Measurements from ENCODE around the gene RAB8A. TPM values are rescaled to one million over a fixed set of nuclear protein-coding genes. Genes with fewer than 3 reads are reported as not detected.

RAB8A gene
- total RNA-seq, 1 experiment from 2014 or later: 103 TPM

GRCh38 chr19:16157601-16158000 is 45.9 kb downstream of the RAB8A start:
- Histone ChIP-seq H4K20me1 (ENCODE audit: control insufficient read depth, insufficient read depth, insufficient read length) (no peaks in the 10 kb centered on the region), H2AK5ac (ENCODE audit: insufficient read length, low read length) (no peak overlapping the region), H2BK12ac (ENCODE audit: insufficient read length, low read depth, low read length) (no peak overlapping the region), H3K27me3 (ENCODE audit: insufficient read depth, low read length) (no peaks in the 10 kb centered on the region), H2BK15ac (ENCODE audit: low read depth, low read length) (no peak overlapping the region), H3K23ac (ENCODE audit: insufficient read length, low read depth, low read length) (no peak overlapping the region), H3K14ac (ENCODE audit: insufficient read depth, low read length) (no peak overlapping the region), H2BK20ac (ENCODE audit: low read depth, low read length, poor library complexity, severe bottlenecking) (no peak overlapping the region), H2AFZ (ENCODE audit: low read length) (no peak overlapping the region), H3K9me3 (ENCODE audit: control insufficient read depth, low read depth, low read length) (no peaks in the 10 kb centered on the region), H3K27ac (ENCODE audit: insufficient read length, low read depth, low read length) (no peak overlapping the region), H4K8ac (replicated peaks; ENCODE audit: insufficient read length, low read depth, low read length) (no peak overlapping the region), H4K5ac (ENCODE audit: insufficient read length, low read depth, low read length) (no peak overlapping the region), H3K79me1 (ENCODE audit: insufficient read depth, low read depth, low read length, poor library complexity, severe bottlenecking) (no peaks in the 10 kb centered on the region), H3K56ac (ENCODE audit: insufficient read length, low read depth, low read length) (no peak overlapping the region), H3K79me2 (ENCODE audit: insufficient read depth, low read length) (no peaks in the 10 kb centered on the region), H3K18ac (ENCODE audit: insufficient read length, low read depth, low read length) (no peak overlapping the region), H3K23me2 (ENCODE audit: insufficient read length, low read depth, low read length, poor library complexity, severe bottlenecking) (no peaks in the 10 kb centered on the region), H3K4me2 (ENCODE audit: insufficient read depth, insufficient read length, low read length) (no peak overlapping the region), H3K4me1 (ENCODE audit: insufficient read depth, low read length) (no peaks in the 10 kb centered on the region), H2BK5ac (ENCODE audit: insufficient read length, low read length) (no peak overlapping the region), H3K4ac (ENCODE audit: low read depth, low read length) (no peak overlapping the region), H4K91ac (ENCODE audit: insufficient read length, low read depth, low read length) (no peak overlapping the region), H2BK120ac (ENCODE audit: low read depth, low read length, poor library complexity, severe bottlenecking) (no peak overlapping the region), H3K9ac (ENCODE audit: extremely low read depth, insufficient read length, low read length) (no peak overlapping the region), H3T11ph (ENCODE audit: low read length) (no peak overlapping the region)
- Mint-ChIP-seq H3K27me3 (ENCODE audit: low read depth) (peaks cover 1% of the 10 kb centered on the region; the same call in 1 of the 2 replicates), H3K27ac (no peak overlapping the region), H3K36me3 (ENCODE audit: insufficient read depth in 1 of 3, low read depth in 3 of 3) (peaks cover 0 to 2% (median 0%) of the 10 kb centered on the region in 3 experiments; a peak in 1 of 7 replicates), H3K4me1 (no peaks in the 10 kb centered on the region), H3K4me3 (no peak overlapping the region), H3K9me3 (no peaks in the 10 kb centered on the region; a peak in 1 of 5 replicates)
- no peak for TF ChIP-seq CTCF (conservative IDR thresholded peaks at IDR 0.05)
- DNase-seq: no peak
- WGBS (ENCODE audit: extremely low coverage, insufficient read length, low lambda C conversion rate): no CpG with 5 or more reads among the region's 10 CpGs

Data from H9 (cell line).